SK-N-SH (cell line): Measurements from ENCODE around the gene CDKN2D.
"Not testable (repeated sequence)": the region's sequence is repeated elsewhere in the genome, so short reads cannot be mapped to it uniquely, and the experiment has no call there.

Experiments used
- EP300 ChIP-seq, 2 experiments: IDR thresholded peaks; 2 replicates each; pipeline versions ENCODE4 v1.4.0 to v1.6.1; 2012; ENCODE audit warnings: borderline replicate concordance in 1 of 2, low read depth in 1 of 2, low read length in 1 of 2
- EZH2phosphoT487 ChIP-seq: fragments of 200-600 bp; sonication (generic); IDR thresholded peaks from 2 replicates; pipeline ENCODE4 v1.6.1; 2017; ENCODE audit warnings: low read depth, mixed run types, mild to moderate bottlenecking, antibody characterized with exemption, moderate library complexity, borderline replicate concordance
- FOXM1 ChIP-seq: IDR thresholded peaks from 2 replicates; pipeline ENCODE4 v1.4.0; 2012; ENCODE audit warnings: low read depth, mild to moderate bottlenecking
- NRF1 ChIP-seq: IDR thresholded peaks from 2 replicates; pipeline ENCODE4 v1.6.1; 2012; ENCODE audit warnings: low read depth, mild to moderate bottlenecking, low read length
- POLR2AphosphoS5 ChIP-seq: IDR thresholded peaks from 2 replicates; pipeline ENCODE4 v1.6.1; 2012; ENCODE audit warnings: low read depth, low read length
- RFX5 ChIP-seq: IDR thresholded peaks from 2 replicates; pipeline ENCODE4 v1.6.1; 2012; ENCODE audit warnings: mild to moderate bottlenecking, improper control_type of control experiment, low read length
- YY1 ChIP-seq: IDR thresholded peaks from 2 replicates; pipeline ENCODE4 v1.4.0; 2012; ENCODE audit warnings: low read depth, mild to moderate bottlenecking
- TF ChIP-seq, protein P1 (sequence below): fragments of 200-600 bp; sonication (generic); IDR thresholded peaks from 2 replicates; pipeline ENCODE4 v1.6.1; 2017; ENCODE audit warnings: antibody characterized with exemption, mild to moderate bottlenecking, moderate library complexity
- TF ChIP-seq, protein P2 (sequence below): IDR thresholded peaks from 2 replicates; pipeline ENCODE4 v1.6.1; 2012; ENCODE audit warnings: mild to moderate bottlenecking, low read depth, low read length, moderate library complexity
- TF ChIP-seq, protein P3 (sequence below): IDR thresholded peaks from 2 replicates; pipeline ENCODE4 v1.4.0; 2012; ENCODE audit warnings: low read depth

DNA sequence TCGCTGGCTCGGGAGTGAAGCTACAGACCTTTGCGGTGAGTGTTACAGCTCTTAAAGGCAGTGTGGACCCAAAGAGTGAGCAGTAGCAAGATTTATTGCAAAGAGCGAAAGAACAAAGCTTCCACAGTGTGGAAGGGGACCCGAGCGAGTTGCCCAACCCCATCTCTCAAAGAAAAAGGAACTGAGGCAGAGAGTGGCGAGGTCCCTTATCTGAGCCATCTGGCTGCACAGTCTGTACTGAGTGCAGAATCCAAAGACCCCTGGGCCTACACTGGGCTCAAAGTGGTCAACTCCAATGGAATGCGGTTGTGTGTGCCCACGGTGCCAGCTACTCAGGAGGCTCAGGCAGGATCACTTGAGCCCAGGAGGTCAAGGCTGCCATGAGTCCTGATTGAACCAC, 29.8 kb downstream of the CDKN2D start:
- TF ChIP-seq, protein P1, sequence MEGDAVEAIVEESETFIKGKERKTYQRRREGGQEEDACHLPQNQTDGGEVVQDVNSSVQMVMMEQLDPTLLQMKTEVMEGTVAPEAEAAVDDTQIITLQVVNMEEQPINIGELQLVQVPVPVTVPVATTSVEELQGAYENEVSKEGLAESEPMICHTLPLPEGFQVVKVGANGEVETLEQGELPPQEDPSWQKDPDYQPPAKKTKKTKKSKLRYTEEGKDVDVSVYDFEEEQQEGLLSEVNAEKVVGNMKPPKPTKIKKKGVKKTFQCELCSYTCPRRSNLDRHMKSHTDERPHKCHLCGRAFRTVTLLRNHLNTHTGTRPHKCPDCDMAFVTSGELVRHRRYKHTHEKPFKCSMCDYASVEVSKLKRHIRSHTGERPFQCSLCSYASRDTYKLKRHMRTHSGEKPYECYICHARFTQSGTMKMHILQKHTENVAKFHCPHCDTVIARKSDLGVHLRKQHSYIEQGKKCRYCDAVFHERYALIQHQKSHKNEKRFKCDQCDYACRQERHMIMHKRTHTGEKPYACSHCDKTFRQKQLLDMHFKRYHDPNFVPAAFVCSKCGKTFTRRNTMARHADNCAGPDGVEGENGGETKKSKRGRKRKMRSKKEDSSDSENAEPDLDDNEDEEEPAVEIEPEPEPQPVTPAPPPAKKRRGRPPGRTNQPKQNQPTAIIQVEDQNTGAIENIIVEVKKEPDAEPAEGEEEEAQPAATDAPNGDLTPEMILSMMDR, result not testable (repeated sequence)
- TF ChIP-seq, protein P2, sequence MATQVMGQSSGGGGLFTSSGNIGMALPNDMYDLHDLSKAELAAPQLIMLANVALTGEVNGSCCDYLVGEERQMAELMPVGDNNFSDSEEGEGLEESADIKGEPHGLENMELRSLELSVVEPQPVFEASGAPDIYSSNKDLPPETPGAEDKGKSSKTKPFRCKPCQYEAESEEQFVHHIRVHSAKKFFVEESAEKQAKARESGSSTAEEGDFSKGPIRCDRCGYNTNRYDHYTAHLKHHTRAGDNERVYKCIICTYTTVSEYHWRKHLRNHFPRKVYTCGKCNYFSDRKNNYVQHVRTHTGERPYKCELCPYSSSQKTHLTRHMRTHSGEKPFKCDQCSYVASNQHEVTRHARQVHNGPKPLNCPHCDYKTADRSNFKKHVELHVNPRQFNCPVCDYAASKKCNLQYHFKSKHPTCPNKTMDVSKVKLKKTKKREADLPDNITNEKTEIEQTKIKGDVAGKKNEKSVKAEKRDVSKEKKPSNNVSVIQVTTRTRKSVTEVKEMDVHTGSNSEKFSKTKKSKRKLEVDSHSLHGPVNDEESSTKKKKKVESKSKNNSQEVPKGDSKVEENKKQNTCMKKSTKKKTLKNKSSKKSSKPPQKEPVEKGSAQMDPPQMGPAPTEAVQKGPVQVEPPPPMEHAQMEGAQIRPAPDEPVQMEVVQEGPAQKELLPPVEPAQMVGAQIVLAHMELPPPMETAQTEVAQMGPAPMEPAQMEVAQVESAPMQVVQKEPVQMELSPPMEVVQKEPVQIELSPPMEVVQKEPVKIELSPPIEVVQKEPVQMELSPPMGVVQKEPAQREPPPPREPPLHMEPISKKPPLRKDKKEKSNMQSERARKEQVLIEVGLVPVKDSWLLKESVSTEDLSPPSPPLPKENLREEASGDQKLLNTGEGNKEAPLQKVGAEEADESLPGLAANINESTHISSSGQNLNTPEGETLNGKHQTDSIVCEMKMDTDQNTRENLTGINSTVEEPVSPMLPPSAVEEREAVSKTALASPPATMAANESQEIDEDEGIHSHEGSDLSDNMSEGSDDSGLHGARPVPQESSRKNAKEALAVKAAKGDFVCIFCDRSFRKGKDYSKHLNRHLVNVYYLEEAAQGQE, result not testable (repeated sequence)
- TF ChIP-seq FOXM1; POLR2AphosphoS5; NRF1; EZH2phosphoT487; RFX5; YY1; EP300 (IDR thresholded peaks at IDR 0.05; ENCODE audit: borderline replicate concordance in 1 of 2, low read depth in 1 of 2, low read length in 1 of 2): not testable (repeated sequence)
- TF ChIP-seq, protein P3, sequence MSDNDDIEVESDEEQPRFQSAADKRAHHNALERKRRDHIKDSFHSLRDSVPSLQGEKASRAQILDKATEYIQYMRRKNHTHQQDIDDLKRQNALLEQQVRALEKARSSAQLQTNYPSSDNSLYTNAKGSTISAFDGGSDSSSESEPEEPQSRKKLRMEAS, result not testable (repeated sequence)
